ENCODE results near the gene FGF14. TPM values are rescaled to one million over a fixed set of nuclear protein-coding genes. Genes with fewer than 3 reads are reported as not detected.

Gene FGF14
- total and polyA plus RNA-seq, 2 experiments from 2014 or later = 0.03 TPM; not detected in 1

- Histone ChIP-seq H3F3A (replicated peaks; ENCODE audit: low read depth) (no peaks in the 10 kb centered on the region), H3K27me3 (ENCODE audit: insufficient read depth) (no peaks in the 10 kb centered on the region), H3K27ac (ENCODE audit: low read depth) (no peak overlapping the region), H3K4me1 (ENCODE audit: insufficient read depth) (no peaks in the 10 kb centered on the region), H3K9me2 (ENCODE audit: insufficient read depth) (no peaks in the 10 kb centered on the region), H4K20me1 (replicated peaks; ENCODE audit: insufficient read depth) (no peaks in the 10 kb centered on the region), H2AFZ (no peak overlapping the region), H3K79me2 (replicated peaks; ENCODE audit: insufficient read depth) (no peaks in the 10 kb centered on the region), H3K4me2 (no peak overlapping the region), H3K4me3 (no peak overlapping the region), H3K36me3 (ENCODE audit: insufficient read depth) (no peaks in the 10 kb centered on the region)
- H3K27me3 Mint-ChIP-seq (ENCODE audit: insufficient read depth, low read depth, poor library complexity) = peaks cover 7% of the 10 kb centered on the region
- H3K4me3 Mint-ChIP-seq = no peak overlapping the region
- peaks cover 13% of the 10 kb centered on the region for H3K4me1 Mint-ChIP-seq
- no peak overlapping the region for H3K27ac Mint-ChIP-seq
- no peak for DNase-seq (ENCODE audit: low spot score)
- no peaks in the 10 kb centered on the region for H3K36me3 Mint-ChIP-seq (ENCODE audit: low read depth)
- no peaks in the 10 kb centered on the region for H3K9me3 Mint-ChIP-seq
- no peak for TF ChIP-seq REST (IDR thresholded peaks at IDR 0.05; ENCODE audit: unreplicated experiment)
- no peak for TF ChIP-seq CTCF (conservative IDR thresholded peaks at IDR 0.05; ENCODE audit: low read depth in 2 of 2)
- no peak for TF ChIP-seq CREB1 (CRISPR knock-in tag; IDR thresholded peaks at IDR 0.05; ENCODE audit: low read depth)
- no peak for TF ChIP-seq JUNB (IDR thresholded peaks at IDR 0.05; ENCODE audit: unreplicated experiment)
- no peak for TF ChIP-seq ZNF114 (CRISPR knock-in tag; IDR thresholded peaks at IDR 0.05)
- no peak for TF ChIP-seq POLR2AphosphoS5 (IDR thresholded peaks at IDR 0.05; ENCODE audit: low read depth)
- TF ChIP-seq NANOG (IDR thresholded peaks at IDR 0.05; ENCODE audit: borderline replicate concordance) = no peak
- no peak for TF ChIP-seq EZH2 (IDR thresholded peaks at IDR 0.05; ENCODE audit: low read depth, unreplicated experiment)
- no peak for TF ChIP-seq ZNF331 (CRISPR knock-in tag; IDR thresholded peaks at IDR 0.05; ENCODE audit: low read depth)
- TF ChIP-seq EZH2phosphoT487 (IDR thresholded peaks at IDR 0.05; ENCODE audit: unreplicated experiment) = no peak
- no peak for TF ChIP-seq STAT1 (IDR thresholded peaks at IDR 0.05; ENCODE audit: unreplicated experiment)
- TF ChIP-seq ETS1 (IDR thresholded peaks at IDR 0.05) = no peak
- TF ChIP-seq ZNF462 (CRISPR knock-in tag; IDR thresholded peaks at IDR 0.05) = no peak
- ATAC-seq = peak; percentile 47; the same call in 1 of the 3 replicates
Measured at GRCh38 chr13:102170305-102170704, 231.5 kb downstream of the FGF14 start.

Measured in GM23338 (cell line).